OCI-LY3 (cell line): Measurements from ENCODE around the gene TRIM54.

Experiments used
- EZH2phosphoT487 ChIP-seq: fragments of 200-600 bp; shearing (Covaris generic); IDR thresholded peaks from 2 replicates; pipeline ENCODE4 v1.6.1; 2018; ENCODE audit warnings: antibody characterized with exemption, mixed run types, low read depth
- TF ChIP-seq, protein P1 (sequence below): fragments of 200-600, 300-600 bp; sonication (generic); IDR thresholded peaks from 2 replicates; pipeline ENCODE4 v1.5.1; 2014; ENCODE audit warnings: antibody characterized with exemption, low read length, low read depth

GRCh38 chr2:27238976-27239375 is 43.3 kb upstream of the TRIM54 start:
- TF ChIP-seq, protein P1, sequence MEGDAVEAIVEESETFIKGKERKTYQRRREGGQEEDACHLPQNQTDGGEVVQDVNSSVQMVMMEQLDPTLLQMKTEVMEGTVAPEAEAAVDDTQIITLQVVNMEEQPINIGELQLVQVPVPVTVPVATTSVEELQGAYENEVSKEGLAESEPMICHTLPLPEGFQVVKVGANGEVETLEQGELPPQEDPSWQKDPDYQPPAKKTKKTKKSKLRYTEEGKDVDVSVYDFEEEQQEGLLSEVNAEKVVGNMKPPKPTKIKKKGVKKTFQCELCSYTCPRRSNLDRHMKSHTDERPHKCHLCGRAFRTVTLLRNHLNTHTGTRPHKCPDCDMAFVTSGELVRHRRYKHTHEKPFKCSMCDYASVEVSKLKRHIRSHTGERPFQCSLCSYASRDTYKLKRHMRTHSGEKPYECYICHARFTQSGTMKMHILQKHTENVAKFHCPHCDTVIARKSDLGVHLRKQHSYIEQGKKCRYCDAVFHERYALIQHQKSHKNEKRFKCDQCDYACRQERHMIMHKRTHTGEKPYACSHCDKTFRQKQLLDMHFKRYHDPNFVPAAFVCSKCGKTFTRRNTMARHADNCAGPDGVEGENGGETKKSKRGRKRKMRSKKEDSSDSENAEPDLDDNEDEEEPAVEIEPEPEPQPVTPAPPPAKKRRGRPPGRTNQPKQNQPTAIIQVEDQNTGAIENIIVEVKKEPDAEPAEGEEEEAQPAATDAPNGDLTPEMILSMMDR = no peak
- no peak for TF ChIP-seq EZH2phosphoT487
